Kasumi-1 (cell line): ENCODE data around the gene UGT3A1.

Source experiments
- DNase-seq, 2 experiments: peaks; one replicate each; lab custom pipeline; 2025; lab: John Stamatoyannopoulos, UW

The UGT3A1 gene

GRCh38 chr5:35908228-35908627, 83.0 kb downstream of the UGT3A1 start:
- DNase-seq = peak; percentile 47 to 70

- DNase-seq = no peak
Observed at GRCh38 chr5:35904443-35905132, 86.6 kb downstream of the UGT3A1 start.

GRCh38 chr5:35903631-35904203, 87.5 kb downstream of the UGT3A1 start:
- no peak for DNase-seq

- DNase-seq = no peak
Observed at GRCh38 chr5:35902046-35902672, 89.0 kb downstream of the UGT3A1 start.
